DMS 273 (cell line): ENCODE measurements around the gene ZGPAT.

Experiments used
- DNase-seq: peaks from one replicate; lab custom pipeline; 2025; ENCODE audit not compliant: unreplicated experiment; lab: John Stamatoyannopoulos, UW

Gene ZGPAT

DNA sequence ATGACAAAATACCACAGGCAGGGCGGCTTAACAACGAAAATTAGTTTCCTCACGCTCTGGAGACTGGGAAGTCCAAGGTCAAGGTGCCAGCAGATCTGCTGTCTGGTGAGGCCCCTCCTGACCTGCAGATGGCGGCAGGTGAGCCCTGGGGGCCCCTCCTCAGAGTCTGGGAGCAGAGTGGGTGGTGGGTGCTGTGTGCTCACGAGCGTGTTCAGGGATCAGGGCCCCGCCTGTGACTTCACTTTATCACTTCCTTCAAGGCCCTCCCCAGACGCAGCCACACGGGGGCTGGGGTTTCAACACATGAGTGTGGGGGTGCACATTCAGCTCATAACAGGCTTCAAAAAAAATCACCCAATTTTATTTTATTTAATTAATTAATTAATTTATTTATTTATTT, 71.0 kb downstream of the ZGPAT start:
- no peak for DNase-seq

DNA sequence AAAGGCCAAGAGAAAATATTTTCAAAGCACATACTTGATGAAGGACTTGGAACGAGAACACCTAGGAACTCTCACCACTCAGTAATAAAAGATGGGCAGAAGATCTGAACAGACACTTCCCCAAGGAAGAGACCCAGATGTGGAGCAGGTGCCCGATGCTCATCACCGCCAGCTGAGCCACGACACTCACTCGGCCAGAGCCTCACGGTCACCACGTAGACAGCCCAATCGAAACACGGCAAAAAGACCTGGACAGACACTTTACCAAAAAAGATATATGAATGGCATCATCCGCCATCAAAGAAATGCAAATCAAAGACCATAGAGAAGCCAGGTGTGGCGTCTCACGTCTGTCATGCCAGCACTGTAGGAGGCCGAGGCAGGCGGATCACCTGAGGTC, 73.3 kb downstream of the ZGPAT start:
- DNase-seq = no peak

DNA sequence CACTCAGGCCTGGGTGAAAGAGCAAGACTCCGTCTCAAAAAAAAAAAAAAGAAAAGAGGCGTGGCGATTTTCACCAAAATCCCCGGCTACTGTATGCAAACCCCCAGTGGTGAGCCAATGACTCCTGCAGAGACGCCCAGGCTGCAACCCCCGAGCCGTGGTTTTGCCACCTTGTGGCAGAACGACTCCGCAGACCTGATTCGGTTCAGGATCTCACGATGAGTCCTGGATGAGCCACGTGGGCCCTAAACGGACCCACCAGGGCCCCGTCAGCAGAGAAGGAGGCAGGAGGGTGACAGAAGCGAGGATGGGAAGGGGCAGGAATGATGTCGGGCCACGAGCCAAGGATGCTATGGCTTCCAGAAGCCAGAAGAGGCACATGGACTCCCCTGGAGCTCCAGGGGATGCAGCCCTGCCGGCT, 74.2 kb downstream of the ZGPAT start:
- DNase-seq = peak; percentile 31

DNA sequence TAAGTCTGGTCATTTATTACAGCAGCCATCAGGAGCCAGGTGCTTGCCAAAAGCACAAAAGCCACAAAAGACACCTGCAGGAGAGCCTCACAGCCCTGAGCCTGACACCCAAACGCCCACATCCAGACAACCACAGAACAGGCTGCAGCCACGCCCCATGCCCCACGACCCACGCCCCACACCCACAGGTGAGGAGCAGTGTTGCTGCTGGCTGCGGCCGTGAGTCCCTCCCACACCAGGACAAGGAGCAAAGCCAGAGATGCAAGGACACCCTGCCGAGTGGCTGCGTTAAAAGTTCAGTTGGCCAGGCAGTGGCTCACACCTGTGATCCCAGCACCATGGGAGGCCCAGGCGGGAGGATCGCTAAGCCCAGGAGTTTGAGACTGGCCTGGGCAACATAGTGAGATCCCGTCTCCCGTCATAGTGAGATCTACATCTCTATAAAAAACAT, 74.7 kb downstream of the ZGPAT start:
- DNase-seq = no peak

DNA sequence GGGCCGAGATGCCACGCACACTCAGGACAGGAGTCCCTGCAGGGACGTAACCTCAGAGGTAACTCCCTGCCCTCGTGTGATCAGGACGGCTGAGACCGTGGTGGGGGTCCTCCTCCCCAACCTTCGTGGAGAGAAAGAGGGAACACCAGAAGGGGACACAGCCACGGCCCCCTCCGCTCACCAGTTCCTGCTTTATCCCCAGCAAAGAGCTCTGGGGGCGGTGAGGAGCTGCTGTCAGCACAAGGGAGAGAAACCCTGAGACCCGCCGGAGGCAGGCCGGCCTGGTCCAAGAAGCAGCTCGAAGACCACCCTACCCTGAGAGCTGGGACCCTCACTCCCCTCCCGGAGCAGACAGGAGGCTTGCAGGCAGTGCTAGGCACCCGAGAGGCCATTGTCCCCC, 76.1 kb downstream of the ZGPAT start:
- DNase-seq = no peak

DNA sequence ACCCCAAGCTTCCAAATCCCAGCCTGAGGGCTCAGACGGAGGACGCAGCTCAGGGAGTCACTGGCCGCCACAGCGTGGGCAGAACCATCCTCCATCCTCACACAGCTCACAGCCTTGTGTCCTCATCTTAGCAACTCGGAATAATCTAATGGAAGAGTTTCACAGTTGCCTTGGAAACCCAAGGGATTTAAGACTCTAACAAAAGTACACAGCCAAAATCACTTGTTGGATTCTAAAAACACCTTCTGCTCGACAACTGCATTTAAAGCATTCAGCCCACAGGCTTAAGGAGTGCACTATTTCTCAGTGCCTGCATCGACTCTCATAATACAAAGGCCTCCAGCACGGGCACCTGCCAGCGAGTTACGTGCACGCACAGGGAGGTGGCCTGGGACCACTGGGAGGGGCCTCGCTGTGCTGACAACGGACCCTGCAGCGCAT, 77.9 kb downstream of the ZGPAT start:
- DNase-seq = no peak
